HepG2 (cell line): Measurements from ENCODE around the gene RHOT2. TPM values are rescaled to one million over a fixed set of nuclear protein-coding genes. Genes with fewer than 3 reads are reported as not detected.

Experiments used
- ETV5 ChIP-seq: IDR thresholded peaks from 2 replicates; pipeline ENCODE4 v1.6.1; 2018; ENCODE audit warnings: missing biosample characterization, missing genetic modification reagents, inconsistent platforms, borderline replicate concordance
- HCFC1 ChIP-seq: fragments of 150-350 bp; IDR thresholded peaks from 2 replicates; pipeline ENCODE4 v1.6.1; 2014; ENCODE audit warnings: low read depth, low read length
- KAT2B ChIP-seq: fragments of 150-350 bp; IDR thresholded peaks from 2 replicates; pipeline ENCODE4 v1.6.1; 2014; ENCODE audit warnings: low read depth, low read length, borderline replicate concordance
- PHF8 ChIP-seq: sonication (generic); formaldehyde crosslinking; IDR thresholded peaks from 2 replicates; pipeline ENCODE4 v1.5.0; 2020; ENCODE audit warnings: missing genetic modification reagents
- POLR2G ChIP-seq: fragments of 200-400 bp; formaldehyde crosslinking; IDR thresholded peaks from 2 replicates; pipeline ENCODE4 v1.6.1; 2018; ENCODE audit warnings: mild to moderate bottlenecking, low read depth, low read length, moderate library complexity
- ZNF317 ChIP-seq: sonication (generic); formaldehyde crosslinking; IDR thresholded peaks from 2 replicates; pipeline ENCODE4 v1.5.0; 2020; ENCODE audit warnings: mild to moderate bottlenecking, missing genetic modification reagents
- ZNF326 ChIP-seq: sonication (generic); formaldehyde crosslinking; IDR thresholded peaks from 2 replicates; pipeline ENCODE4 v1.4.0; 2020; ENCODE audit warnings: missing genetic modification reagents, borderline replicate concordance
- ZNF335 ChIP-seq: sonication (generic); formaldehyde crosslinking; IDR thresholded peaks from 2 replicates; pipeline ENCODE4 v1.4.0; 2020; ENCODE audit warnings: missing genetic modification reagents
- ZNF549 ChIP-seq: sonication (generic); formaldehyde crosslinking; IDR thresholded peaks from 2 replicates; pipeline ENCODE4 v1.5.0; 2020; ENCODE audit warnings: missing genetic modification reagents
- polyA plus RNA-seq, 8 experiments: library from polyadenylated mRNA; depleted of rRNA in 3 of 8; stranded (reverse) in 7 of 8; unstranded in 1 of 8; fragments of >200 nt; fragmentation: Illumina TruSeq in 4 of 8; extraction: Trizol in 4 of 8; gene quantifications; 2 replicates each; pipeline versions ENCODE4 v1.2.1 to v1.2.3, GENCODE V29; 2011 to 2016; ENCODE audit warnings: low read depth in 4 of 8, missing spikeins in 1 of 8, mixed read lengths in 1 of 8; ENCODE audit not compliant: insufficient read depth in 1 of 8
- total RNA-seq, 5 experiments: library from RNA; depleted of rRNA; stranded (reverse); fragments of >200 nt; fragmentation: Illumina TruSeq; extraction: Trizol; gene quantifications; 2 replicates each; pipeline ENCODE4 v1.2.3, GENCODE V29; 2016; ENCODE audit warnings: low read depth in 1 of 5
- TF ChIP-seq, protein P1 (sequence below): sonication (generic); formaldehyde crosslinking; IDR thresholded peaks from 2 replicates; pipeline ENCODE4 v1.4.0; 2020; ENCODE audit warnings: mild to moderate bottlenecking, missing genetic modification reagents, borderline replicate concordance
- TF ChIP-seq, protein P2 (sequence below): sonication (generic); formaldehyde crosslinking; IDR thresholded peaks from 2 replicates; pipeline ENCODE4 v1.8.1; 2023; ENCODE audit warnings: missing genetic modification reagents, mild to moderate bottlenecking, borderline replicate concordance
- TF ChIP-seq, protein P3 (sequence below): sonication (generic); formaldehyde crosslinking; IDR thresholded peaks from 2 replicates; pipeline ENCODE4 v1.9.0; 2021; ENCODE audit warnings: missing genetic modification reagents, borderline replicate concordance
- TF ChIP-seq, protein P4 (sequence below): sonication (generic); formaldehyde crosslinking; IDR thresholded peaks from 2 replicates; pipeline ENCODE4 v1.4.0; 2020; ENCODE audit warnings: mild to moderate bottlenecking, low read depth, missing genetic modification reagents
- TF ChIP-seq, protein P5 (sequence below): sonication (generic); formaldehyde crosslinking; IDR thresholded peaks from 2 replicates; pipeline ENCODE4 v1.5.0; 2020; ENCODE audit warnings: mild to moderate bottlenecking, missing genetic modification reagents, moderate library complexity
- TF ChIP-seq, protein P6 (sequence below): sonication (generic); formaldehyde crosslinking; IDR thresholded peaks from 2 replicates; pipeline ENCODE4 v1.8.1; 2023; ENCODE audit warnings: mild to moderate bottlenecking, missing genetic modification reagents
- TF ChIP-seq, protein P7 (sequence below), 2 experiments: sonication (generic) in 1 of 2; formaldehyde crosslinking in 1 of 2; IDR thresholded peaks; 2 replicates each; pipeline versions ENCODE4 v1.4.0 to v1.6.1; 2018 to 2020; ENCODE audit warnings: missing genetic modification reagents in 2 of 2, borderline replicate concordance in 1 of 2, low read depth in 1 of 2, mild to moderate bottlenecking in 1 of 2, missing biosample characterization in 1 of 2

The RHOT2 gene
- total and polyA plus RNA-seq, 2 of the 13 experiments (the other 11 are each of a cell fraction or from before 2014, with no cell fraction given): 63.6 to 76.9 TPM

DNA sequence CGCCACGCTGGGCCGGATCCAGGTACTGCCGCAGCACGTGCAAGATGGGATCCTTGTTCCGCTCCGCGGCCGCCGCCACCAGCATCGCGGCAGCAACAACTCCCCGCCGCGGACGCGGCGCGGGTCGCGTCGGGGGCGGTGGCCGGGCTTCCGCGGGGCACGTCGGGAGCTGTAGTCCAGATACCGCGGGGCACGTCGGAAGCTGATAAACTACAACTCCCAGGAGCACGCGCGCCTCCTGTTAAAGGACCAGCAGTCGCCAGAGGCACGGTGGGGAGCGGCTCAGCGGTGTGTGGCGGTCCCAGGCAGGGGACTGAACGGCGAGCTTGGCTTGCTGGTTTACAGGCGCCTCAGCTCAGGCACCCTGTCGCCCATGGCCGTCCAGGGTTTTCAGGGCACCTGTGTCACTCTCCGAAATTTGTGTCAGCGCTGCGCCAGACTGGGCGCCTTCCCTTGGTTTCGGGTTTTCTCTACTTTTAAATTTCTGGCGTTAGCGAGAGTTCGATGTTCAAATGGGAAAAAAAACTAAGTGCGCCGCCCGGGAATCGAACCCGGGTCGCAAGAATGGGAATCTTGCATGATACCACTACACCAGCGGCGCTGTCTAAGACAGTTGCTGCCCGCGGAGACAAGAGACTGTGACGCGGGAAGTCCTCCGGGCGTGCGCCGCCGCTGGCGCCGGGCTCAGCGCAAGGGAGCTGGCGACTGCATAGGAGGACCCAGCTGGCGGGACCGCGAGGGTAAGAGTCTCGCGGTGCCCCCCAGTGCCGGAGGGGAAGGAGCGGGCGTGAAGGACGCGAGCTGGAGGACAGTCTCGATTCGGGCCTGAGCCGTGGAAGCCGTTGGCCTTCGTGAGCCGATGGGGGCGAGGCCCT is 31.5 kb upstream of the RHOT2 start, which contains the start of gene METTL26 (continued):
- TF ChIP-seq, protein P1, sequence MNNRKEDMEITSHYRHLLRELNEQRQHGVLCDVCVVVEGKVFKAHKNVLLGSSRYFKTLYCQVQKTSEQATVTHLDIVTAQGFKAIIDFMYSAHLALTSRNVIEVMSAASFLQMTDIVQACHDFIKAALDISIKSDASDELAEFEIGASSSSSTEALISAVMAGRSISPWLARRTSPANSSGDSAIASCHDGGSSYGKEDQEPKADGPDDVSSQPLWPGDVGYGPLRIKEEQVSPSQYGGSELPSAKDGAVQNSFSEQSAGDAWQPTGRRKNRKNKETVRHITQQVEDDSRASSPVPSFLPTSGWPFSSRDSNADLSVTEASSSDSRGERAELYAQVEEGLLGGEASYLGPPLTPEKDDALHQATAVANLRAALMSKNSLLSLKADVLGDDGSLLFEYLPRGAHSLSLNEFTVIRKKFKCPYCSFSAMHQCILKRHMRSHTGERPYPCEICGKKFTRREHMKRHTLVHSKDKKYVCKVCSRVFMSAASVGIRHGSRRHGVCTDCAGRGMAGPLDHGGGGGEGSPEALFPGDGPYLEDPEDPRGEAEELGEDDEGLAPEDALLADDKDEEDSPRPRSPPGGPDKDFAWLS: no peak
- TF ChIP-seq HCFC1 (peak; percentile 94), POLR2G (peak; percentile 86), ZNF335 (CRISPR knock-in tag) (peak; percentile 67), PHF8 (CRISPR knock-in tag) (peak; percentile 70), ZNF317 (CRISPR knock-in tag) (no peak; the same call in 1 of the 2 replicates), KAT2B (no peak), ZNF549 (CRISPR knock-in tag) (no peak), ZNF326 (CRISPR knock-in tag) (no peak), ETV5 (peak; percentile 74)
- TF ChIP-seq, protein P2, sequence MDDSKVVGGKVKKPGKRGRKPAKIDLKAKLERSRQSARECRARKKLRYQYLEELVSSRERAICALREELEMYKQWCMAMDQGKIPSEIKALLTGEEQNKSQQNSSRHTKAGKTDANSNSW (CRISPR knock-in tag): no peak
- TF ChIP-seq, protein P3, sequence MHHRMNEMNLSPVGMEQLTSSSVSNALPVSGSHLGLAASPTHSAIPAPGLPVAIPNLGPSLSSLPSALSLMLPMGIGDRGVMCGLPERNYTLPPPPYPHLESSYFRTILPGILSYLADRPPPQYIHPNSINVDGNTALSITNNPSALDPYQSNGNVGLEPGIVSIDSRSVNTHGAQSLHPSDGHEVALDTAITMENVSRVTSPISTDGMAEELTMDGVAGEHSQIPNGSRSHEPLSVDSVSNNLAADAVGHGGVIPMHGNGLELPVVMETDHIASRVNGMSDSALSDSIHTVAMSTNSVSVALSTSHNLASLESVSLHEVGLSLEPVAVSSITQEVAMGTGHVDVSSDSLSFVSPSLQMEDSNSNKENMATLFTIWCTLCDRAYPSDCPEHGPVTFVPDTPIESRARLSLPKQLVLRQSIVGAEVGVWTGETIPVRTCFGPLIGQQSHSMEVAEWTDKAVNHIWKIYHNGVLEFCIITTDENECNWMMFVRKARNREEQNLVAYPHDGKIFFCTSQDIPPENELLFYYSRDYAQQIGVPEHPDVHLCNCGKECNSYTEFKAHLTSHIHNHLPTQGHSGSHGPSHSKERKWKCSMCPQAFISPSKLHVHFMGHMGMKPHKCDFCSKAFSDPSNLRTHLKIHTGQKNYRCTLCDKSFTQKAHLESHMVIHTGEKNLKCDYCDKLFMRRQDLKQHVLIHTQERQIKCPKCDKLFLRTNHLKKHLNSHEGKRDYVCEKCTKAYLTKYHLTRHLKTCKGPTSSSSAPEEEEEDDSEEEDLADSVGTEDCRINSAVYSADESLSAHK: no peak
- TF ChIP-seq, protein P4, sequence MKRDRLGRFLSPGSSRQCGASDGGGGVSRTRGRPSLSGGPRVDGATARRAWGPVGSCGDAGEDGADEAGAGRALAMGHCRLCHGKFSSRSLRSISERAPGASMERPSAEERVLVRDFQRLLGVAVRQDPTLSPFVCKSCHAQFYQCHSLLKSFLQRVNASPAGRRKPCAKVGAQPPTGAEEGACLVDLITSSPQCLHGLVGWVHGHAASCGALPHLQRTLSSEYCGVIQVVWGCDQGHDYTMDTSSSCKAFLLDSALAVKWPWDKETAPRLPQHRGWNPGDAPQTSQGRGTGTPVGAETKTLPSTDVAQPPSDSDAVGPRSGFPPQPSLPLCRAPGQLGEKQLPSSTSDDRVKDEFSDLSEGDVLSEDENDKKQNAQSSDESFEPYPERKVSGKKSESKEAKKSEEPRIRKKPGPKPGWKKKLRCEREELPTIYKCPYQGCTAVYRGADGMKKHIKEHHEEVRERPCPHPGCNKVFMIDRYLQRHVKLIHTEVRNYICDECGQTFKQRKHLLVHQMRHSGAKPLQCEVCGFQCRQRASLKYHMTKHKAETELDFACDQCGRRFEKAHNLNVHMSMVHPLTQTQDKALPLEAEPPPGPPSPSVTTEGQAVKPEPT (CRISPR knock-in tag): no peak
- TF ChIP-seq, protein P5, sequence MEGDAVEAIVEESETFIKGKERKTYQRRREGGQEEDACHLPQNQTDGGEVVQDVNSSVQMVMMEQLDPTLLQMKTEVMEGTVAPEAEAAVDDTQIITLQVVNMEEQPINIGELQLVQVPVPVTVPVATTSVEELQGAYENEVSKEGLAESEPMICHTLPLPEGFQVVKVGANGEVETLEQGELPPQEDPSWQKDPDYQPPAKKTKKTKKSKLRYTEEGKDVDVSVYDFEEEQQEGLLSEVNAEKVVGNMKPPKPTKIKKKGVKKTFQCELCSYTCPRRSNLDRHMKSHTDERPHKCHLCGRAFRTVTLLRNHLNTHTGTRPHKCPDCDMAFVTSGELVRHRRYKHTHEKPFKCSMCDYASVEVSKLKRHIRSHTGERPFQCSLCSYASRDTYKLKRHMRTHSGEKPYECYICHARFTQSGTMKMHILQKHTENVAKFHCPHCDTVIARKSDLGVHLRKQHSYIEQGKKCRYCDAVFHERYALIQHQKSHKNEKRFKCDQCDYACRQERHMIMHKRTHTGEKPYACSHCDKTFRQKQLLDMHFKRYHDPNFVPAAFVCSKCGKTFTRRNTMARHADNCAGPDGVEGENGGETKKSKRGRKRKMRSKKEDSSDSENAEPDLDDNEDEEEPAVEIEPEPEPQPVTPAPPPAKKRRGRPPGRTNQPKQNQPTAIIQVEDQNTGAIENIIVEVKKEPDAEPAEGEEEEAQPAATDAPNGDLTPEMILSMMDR (CRISPR knock-in tag): peak; percentile 29; the same call in 1 of the 2 replicates
- TF ChIP-seq, protein P6, sequence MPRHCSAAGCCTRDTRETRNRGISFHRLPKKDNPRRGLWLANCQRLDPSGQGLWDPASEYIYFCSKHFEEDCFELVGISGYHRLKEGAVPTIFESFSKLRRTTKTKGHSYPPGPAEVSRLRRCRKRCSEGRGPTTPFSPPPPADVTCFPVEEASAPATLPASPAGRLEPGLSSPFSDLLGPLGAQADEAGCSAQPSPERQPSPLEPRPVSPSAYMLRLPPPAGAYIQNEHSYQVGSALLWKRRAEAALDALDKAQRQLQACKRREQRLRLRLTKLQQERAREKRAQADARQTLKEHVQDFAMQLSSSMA (CRISPR knock-in tag): peak; percentile 86; the same call in 1 of the 2 replicates
- TF ChIP-seq, protein P7, sequence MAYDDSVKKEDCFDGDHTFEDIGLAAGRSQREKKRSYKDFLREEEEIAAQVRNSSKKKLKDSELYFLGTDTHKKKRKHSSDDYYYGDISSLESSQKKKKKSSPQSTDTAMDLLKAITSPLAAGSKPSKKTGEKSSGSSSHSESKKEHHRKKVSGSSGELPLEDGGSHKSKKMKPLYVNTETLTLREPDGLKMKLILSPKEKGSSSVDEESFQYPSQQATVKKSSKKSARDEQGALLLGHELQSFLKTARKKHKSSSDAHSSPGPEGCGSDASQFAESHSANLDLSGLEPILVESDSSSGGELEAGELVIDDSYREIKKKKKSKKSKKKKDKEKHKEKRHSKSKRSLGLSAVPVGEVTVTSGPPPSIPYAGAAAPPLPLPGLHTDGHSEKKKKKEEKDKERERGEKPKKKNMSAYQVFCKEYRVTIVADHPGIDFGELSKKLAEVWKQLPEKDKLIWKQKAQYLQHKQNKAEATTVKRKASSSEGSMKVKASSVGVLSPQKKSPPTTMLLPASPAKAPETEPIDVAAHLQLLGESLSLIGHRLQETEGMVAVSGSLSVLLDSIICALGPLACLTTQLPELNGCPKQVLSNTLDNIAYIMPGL (CRISPR knock-in tag; IDR thresholded peaks at IDR 0.05; ENCODE audit: borderline replicate concordance in 1 of 2, low read depth in 1 of 2): peak; percentile 94 to 98
